Ramos (cell line): ENCODE data around the gene CENPO.

Source experiments
- in situ Hi-C: fragments of 300-500 bp; cut with MboI; formaldehyde crosslinking; loops from one replicate; pipeline ENCODE4 v1.14.3; 2022; ENCODE audit warnings: low sequenced_read_pairs; ENCODE audit not compliant: unreplicated experiment

Gene CENPO

GRCh38 chr2:24822049-24822706 is 29.0 kb downstream of the CENPO start:
- in situ Hi-C loops: no loop called here

GRCh38 chr2:24824071-24824588 is 30.9 kb downstream of the CENPO start:
- in situ Hi-C loops: no loop called here

- in situ Hi-C loops: loop anchor here (5.0 kb wide), 1 partner anchor 213 kb away; no protein-coding TSS in a partner anchor
Measured at GRCh38 chr2:24824966-24825882, 32.0 kb downstream of the CENPO start.

- in situ Hi-C loops: loop anchor here (5.0 kb wide), 1 partner anchor 214 kb away; no protein-coding TSS in a partner anchor
Measured at GRCh38 chr2:24825883-24826772, 32.9 kb downstream of the CENPO start.

- in situ Hi-C loops: loop anchor here (5.0 kb wide), 1 partner anchor 214 kb away; no protein-coding TSS in a partner anchor
Measured at GRCh38 chr2:24826773-24827145, 33.5 kb downstream of the CENPO start.

GRCh38 chr2:24827321-24828237 is 34.4 kb downstream of the CENPO start:
- in situ Hi-C loops: loop anchor here (5.0 kb wide), 1 partner anchor 215 kb away; no protein-coding TSS in a partner anchor

- in situ Hi-C loops: loop anchor here (5.0 kb wide), 1 partner anchor 216 kb away; no protein-coding TSS in a partner anchor
Measured at GRCh38 chr2:24828238-24828996, 35.2 kb downstream of the CENPO start.

GRCh38 chr2:24830351-24830750 is 37.1 kb downstream of the CENPO start:
- in situ Hi-C loops: loop anchor here (10.0 kb wide), 1 partner anchor 416 kb away; no protein-coding TSS in a partner anchor

GRCh38 chr2:24830786-24831185 is 37.6 kb downstream of the CENPO start:
- in situ Hi-C loops: loop anchor here (10.0 kb wide), 1 partner anchor 416 kb away; no protein-coding TSS in a partner anchor

- in situ Hi-C loops: loop anchor here (10.0 kb wide), 1 partner anchor 417 kb away; no protein-coding TSS in a partner anchor
Measured at GRCh38 chr2:24831221-24832072, 38.2 kb downstream of the CENPO start.

GRCh38 chr2:24832073-24832461 is 38.8 kb downstream of the CENPO start:
- in situ Hi-C loops: loop anchor here (10.0 kb wide), 1 partner anchor 417 kb away; no protein-coding TSS in a partner anchor

- in situ Hi-C loops: loop anchor here (10.0 kb wide), 1 partner anchor 418 kb away; no protein-coding TSS in a partner anchor
Measured at GRCh38 chr2:24832521-24832920, 39.3 kb downstream of the CENPO start.

GRCh38 chr2:24832931-24833701 is 39.9 kb downstream of the CENPO start:
- in situ Hi-C loops: loop anchor here (10.0 kb wide), 1 partner anchor 418 kb away; no protein-coding TSS in a partner anchor

- in situ Hi-C loops: loop anchor here (10.0 kb wide), 1 partner anchor 419 kb away; no protein-coding TSS in a partner anchor
Measured at GRCh38 chr2:24833821-24834732, 40.9 kb downstream of the CENPO start.
